K562 (cell line): ENCODE results near the gene LGALS8. TPM values are rescaled to one million over a fixed set of nuclear protein-coding genes. Genes with fewer than 3 reads are reported as not detected.

ENCODE experiments used
- ATF1 ChIP-seq, 2 experiments: fragments of 450-650 bp in 1 of 2; IDR thresholded peaks; 2 replicates each; pipeline ENCODE4 v1.6.1; 2016; ENCODE audit warnings: missing compliant biosample characterization in 1 of 2, missing genetic modification characterization in 1 of 2
- E2F8 ChIP-seq: fragments of 450-650 bp; IDR thresholded peaks from 2 replicates; pipeline ENCODE4 v1.7.1; 2018; ENCODE audit warnings: mild to moderate bottlenecking, low read depth; ENCODE audit not compliant: partially characterized antibody
- ELF2 ChIP-seq: fragments of 250-450 bp; sonication (Bioruptor Pico); IDR thresholded peaks from 2 replicates; pipeline ENCODE4 v1.5.0; 2021; ENCODE audit warnings: mild to moderate bottlenecking
- EP300 ChIP-seq: IDR thresholded peaks from 2 replicates; pipeline ENCODE4 v1.6.1; 2012; ENCODE audit warnings: low read length, improper control_type of control experiment
- ETS2 ChIP-seq: IDR thresholded peaks from 2 replicates; pipeline ENCODE4 v1.6.1; 2016; ENCODE audit warnings: borderline replicate concordance, missing genetic modification characterization, mild to moderate bottlenecking, moderate library complexity, missing compliant biosample characterization; ENCODE audit not compliant: poor library complexity, severe bottlenecking
- HMG20B ChIP-seq: fragments of 250-450 bp; sonication (Bioruptor Pico); IDR thresholded peaks from 2 replicates; pipeline ENCODE4 v1.5.0; 2021; ENCODE audit warnings: mild to moderate bottlenecking
- HNRNPL ChIP-seq: fragments of 200-400 bp; formaldehyde crosslinking; IDR thresholded peaks from 2 replicates; pipeline ENCODE4 v1.6.1; 2017; ENCODE audit warnings: low read depth, mild to moderate bottlenecking, low read length
- ILF3 ChIP-seq: fragments of 450-650 bp; IDR thresholded peaks from 2 replicates; pipeline ENCODE4 v1.6.1; 2018; ENCODE audit warnings: antibody characterized with exemption, mild to moderate bottlenecking, moderate library complexity, borderline replicate concordance
- TGIF2 ChIP-seq: sonication (generic); formaldehyde crosslinking; IDR thresholded peaks from 2 replicates; pipeline ENCODE4 v1.8.1; 2022; ENCODE audit warnings: mild to moderate bottlenecking, missing genetic modification reagents, moderate library complexity
- ZNF311 ChIP-seq: fragments of 250-450 bp; sonication (Bioruptor Pico); IDR thresholded peaks from 2 replicates; pipeline ENCODE4 v1.4.0; 2020; ENCODE audit warnings: mild to moderate bottlenecking, moderate library complexity
- ZNF592 ChIP-seq: fragments of 450-650 bp; IDR thresholded peaks from 2 replicates; pipeline ENCODE4 v1.6.1; 2017; ENCODE audit warnings: antibody characterized with exemption, mild to moderate bottlenecking
- polyA plus RNA-seq, 8 experiments: library from polyadenylated mRNA; depleted of rRNA in 4 of 8; stranded (reverse) in 5 of 8; unstranded in 3 of 8; fragments of >200 nt; fragmentation: Nextera tagmentation in 2 of 8; fragmentation: Illumina TruSeq in 1 of 8; extraction: Ambion mirVana in 2 of 8; extraction: Trizol in 1 of 8; gene quantifications; 2 replicates each; pipeline versions ENCODE4 v1.2.1 to v1.2.3, GENCODE V29; 2011 to 2014; ENCODE audit warnings: inconsistent platforms in 1 of 8, missing spikeins in 1 of 8
- total RNA-seq, 7 experiments: library from RNA; depleted of rRNA in 6 of 7; stranded (reverse); fragments of >200 nt in 6 of 7; fragmentation: Illumina TruSeq in 2 of 7; extraction: Trizol in 2 of 7; gene quantifications; 2 replicates each; pipeline versions ENCODE4 v1.2.1 to v1.2.3, GENCODE V29; 2011 to 2021; ENCODE audit warnings: low replicate concordance in 1 of 7
- TF ChIP-seq, protein P1 (sequence below): fragments of 150-350 bp; conservative IDR thresholded peaks from 2 replicates; pipeline ENCODE4 v1.6.1; 2014; ENCODE audit warnings: low read length
- TF ChIP-seq, protein P2 (sequence below): fragments of 450-650 bp; IDR thresholded peaks from 2 replicates; pipeline ENCODE4 v1.6.1; 2016; ENCODE audit warnings: antibody characterized with exemption

LGALS8 gene
- total and polyA plus RNA-seq, 9 of the 15 experiments (the other 6 are each of a cell fraction or from before 2014, with no cell fraction given): 57.4 to 87.7 (median 70.3) TPM

DNA sequence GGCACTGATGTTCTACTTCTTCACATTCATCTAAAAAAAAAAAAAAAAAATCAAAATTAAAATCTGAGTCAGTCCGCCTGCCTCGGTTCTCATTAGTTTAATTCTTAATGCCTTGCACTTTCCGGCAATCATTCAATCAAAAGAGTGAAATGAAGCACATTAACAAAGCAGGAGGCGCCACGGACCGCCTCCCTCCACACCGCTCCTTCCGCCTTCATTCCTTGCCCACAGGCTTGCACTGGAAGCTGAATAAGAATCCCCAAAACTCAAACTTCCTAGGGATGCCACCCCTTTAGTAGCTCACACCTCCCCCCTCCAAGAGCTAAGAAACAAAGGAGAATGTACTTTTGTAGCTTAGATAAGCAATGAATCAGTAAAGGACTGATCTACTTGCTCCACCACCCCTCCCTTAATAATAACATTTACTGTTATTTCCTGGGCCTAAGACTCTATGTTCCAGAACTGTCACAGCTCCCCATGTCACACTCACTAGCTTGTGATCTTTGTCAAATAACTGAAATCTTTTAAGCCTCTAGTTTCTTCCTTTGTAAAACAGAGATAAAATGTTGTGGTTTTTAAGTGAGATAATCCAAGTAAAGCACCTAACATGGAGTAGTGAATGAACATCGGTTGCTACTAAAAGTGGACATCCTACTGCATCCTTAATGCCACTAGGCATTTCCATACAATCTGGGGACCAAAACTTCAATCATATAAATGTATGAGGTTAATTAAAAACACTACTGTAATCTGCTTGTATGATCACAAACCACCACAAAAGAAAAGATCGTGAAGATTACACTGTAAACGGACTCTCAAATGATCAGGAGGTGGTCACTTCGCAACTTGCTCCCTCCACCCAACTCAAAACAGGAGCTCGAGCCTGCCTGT, 27.4 kb downstream of the LGALS8 start (continued):
- TF ChIP-seq ZNF592 (no peak), HMG20B (CRISPR knock-in tag) (no peak), TGIF2 (CRISPR knock-in tag) (no peak; the same call in 1 of the 2 replicates), HNRNPL (no peak), E2F8 (no peak), ETS2 (tag) (no peak), ILF3 (no peak), ZNF311 (no peak), ATF1 (CRISPR knock-in tag; IDR thresholded peaks at IDR 0.05) (no peak), ATF1 (tag; IDR thresholded peaks at IDR 0.05) (peak; percentile 7; the same call in 1 of the 2 replicates), ELF2 (CRISPR knock-in tag) (peak; percentile 26; the same call in 1 of the 2 replicates), EP300 (peak; percentile 79)
- TF ChIP-seq, protein P1, sequence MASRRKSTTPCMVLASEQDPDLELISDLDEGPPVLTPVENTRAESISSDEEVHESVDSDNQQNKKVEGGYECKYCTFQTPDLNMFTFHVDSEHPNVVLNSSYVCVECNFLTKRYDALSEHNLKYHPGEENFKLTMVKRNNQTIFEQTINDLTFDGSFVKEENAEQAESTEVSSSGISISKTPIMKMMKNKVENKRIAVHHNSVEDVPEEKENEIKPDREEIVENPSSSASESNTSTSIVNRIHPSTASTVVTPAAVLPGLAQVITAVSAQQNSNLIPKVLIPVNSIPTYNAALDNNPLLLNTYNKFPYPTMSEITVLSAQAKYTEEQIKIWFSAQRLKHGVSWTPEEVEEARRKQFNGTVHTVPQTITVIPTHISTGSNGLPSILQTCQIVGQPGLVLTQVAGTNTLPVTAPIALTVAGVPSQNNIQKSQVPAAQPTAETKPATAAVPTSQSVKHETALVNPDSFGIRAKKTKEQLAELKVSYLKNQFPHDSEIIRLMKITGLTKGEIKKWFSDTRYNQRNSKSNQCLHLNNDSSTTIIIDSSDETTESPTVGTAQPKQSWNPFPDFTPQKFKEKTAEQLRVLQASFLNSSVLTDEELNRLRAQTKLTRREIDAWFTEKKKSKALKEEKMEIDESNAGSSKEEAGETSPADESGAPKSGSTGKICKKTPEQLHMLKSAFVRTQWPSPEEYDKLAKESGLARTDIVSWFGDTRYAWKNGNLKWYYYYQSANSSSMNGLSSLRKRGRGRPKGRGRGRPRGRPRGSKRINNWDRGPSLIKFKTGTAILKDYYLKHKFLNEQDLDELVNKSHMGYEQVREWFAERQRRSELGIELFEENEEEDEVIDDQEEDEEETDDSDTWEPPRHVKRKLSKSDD: no peak
- TF ChIP-seq, protein P2, sequence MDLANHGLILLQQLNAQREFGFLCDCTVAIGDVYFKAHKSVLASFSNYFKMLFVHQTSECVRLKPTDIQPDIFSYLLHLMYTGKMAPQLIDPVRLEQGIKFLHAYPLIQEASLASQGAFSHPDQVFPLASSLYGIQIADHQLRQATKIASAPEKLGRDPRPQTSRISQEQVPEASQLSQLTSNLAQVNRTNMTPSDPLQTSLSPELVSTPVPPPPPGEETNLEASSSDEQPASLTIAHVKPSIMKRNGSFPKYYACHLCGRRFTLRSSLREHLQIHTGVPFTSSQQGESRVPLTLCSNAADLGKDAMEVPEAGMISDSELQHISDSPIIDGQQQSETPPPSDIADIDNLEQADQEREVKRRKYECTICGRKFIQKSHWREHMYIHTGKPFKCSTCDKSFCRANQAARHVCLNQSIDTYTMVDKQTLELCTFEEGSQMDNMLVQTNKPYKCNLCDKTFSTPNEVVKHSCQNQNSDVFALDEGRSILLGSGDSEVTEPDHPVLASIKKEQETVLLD: no peak
